GM12878 (cell line): ENCODE data around the gene CHST8. TPM values are rescaled to one million over a fixed set of nuclear protein-coding genes. Genes with fewer than 3 reads are reported as not detected.

Experiments
- ATAC-seq: fragments of 200-7000 bp; cut with Tn5 transposase; 3 replicates; pipeline ENCODE4 v1.9.1; 2020; ENCODE audit warnings: mild to moderate bottlenecking, moderate library complexity
- BruUV-seq: library from RNA; stranded (reverse); fragments of 400-500 nt; replicated peaks from 2 replicates; lab custom pipeline; 2021; lab: Mats Ljungman, UMichigan
- CTCF ChIA-PET: fragments of 300-600 bp; sonication (Branson Sonifier 250); formaldehyde crosslinking; extraction: SDS; loops from one replicate; lab custom pipeline; 2021; ENCODE audit warnings: inconsistent platforms; lab: Yijun Ruan, JAX
- POLR2A ChIA-PET: fragments of 350-600 bp; formaldehyde crosslinking; extraction: SDS; loops from one replicate; lab custom pipeline; 2021; ENCODE audit warnings: inconsistent platforms; lab: Charles Lee
- RAD21 ChIA-PET: fragments of 300-600 bp; sonication (Branson Sonifier 250); formaldehyde crosslinking; loops from one replicate; lab custom pipeline; 2023; ENCODE audit warnings: antibody characterized with exemption; ENCODE audit not compliant: unreplicated experiment; lab: Charles Lee
- SMC1A ChIA-PET: fragments of 300-600 bp; sonication (Branson Sonifier 250); formaldehyde crosslinking; loops from one replicate; lab custom pipeline; 2023; ENCODE audit not compliant: unreplicated experiment, uncharacterized antibody; lab: Charles Lee
- DNase-seq: peaks from one replicate; pipeline ENCODE4 v3.0.0-alpha.2; 2011; ENCODE audit warnings: low read depth, low spot score
- FAIRE-seq: peaks from 3 replicates; lab custom pipeline; 2011; peaks lifted over from hg19 to GRCh38; lab: Jason Lieb, UNC
- H2AFZ ChIP-seq: 2 replicates; pipeline ENCODE4 v1.6.0; 2011; ENCODE audit warnings: low read depth, low read length, control low read depth; ENCODE audit not compliant: control insufficient read depth
- H3K27ac ChIP-seq: 2 replicates; pipeline ENCODE4 v1.5.1; 2011; ENCODE audit warnings: control low read depth; ENCODE audit not compliant: control insufficient read depth, insufficient read depth
- H3K27me3 ChIP-seq, 2 experiments: replicated peaks in 1 of 2; 2 replicates each; pipeline versions ENCODE4 v1.6.0 to v1.6.1; 2011; ENCODE audit warnings: low read length in 1 of 2; ENCODE audit not compliant: control insufficient read depth in 2 of 2, insufficient read depth in 2 of 2
- H3K36me3 ChIP-seq, 2 experiments: 2 replicates each; pipeline ENCODE4 v1.5.1; 2011; ENCODE audit warnings: low read length in 1 of 2; ENCODE audit not compliant: control insufficient read depth in 2 of 2, insufficient read depth in 2 of 2
- H3K4me1 ChIP-seq: 2 replicates; pipeline ENCODE4 v1.6.1; 2011; ENCODE audit warnings: mild to moderate bottlenecking, low read length, moderate library complexity, mixed read lengths; ENCODE audit not compliant: control insufficient read depth, insufficient read depth
- H3K4me2 ChIP-seq: 2 replicates; pipeline ENCODE4 v1.6.0; 2011; ENCODE audit warnings: control low read depth; ENCODE audit not compliant: control insufficient read depth, insufficient read depth
- H3K4me3 ChIP-seq: fragments of 200-600 bp; sonication (generic); 2 replicates; pipeline ENCODE4 v1.5.1; 2016
- H3K79me2 ChIP-seq: 2 replicates; pipeline ENCODE4 v1.6.0; 2011; ENCODE audit warnings: low read length; ENCODE audit not compliant: control insufficient read depth, insufficient read depth
- H3K9ac ChIP-seq: 2 replicates; pipeline ENCODE4 v1.8.0; 2011; ENCODE audit warnings: low read length, control low read depth, mixed read lengths; ENCODE audit not compliant: control insufficient read depth, insufficient read depth
- H3K9me3 ChIP-seq: replicated peaks from 3 replicates; pipeline ENCODE4 v1.5.1; 2011; ENCODE audit warnings: mild to moderate bottlenecking, low read length; ENCODE audit not compliant: control insufficient read depth, insufficient read depth
- H4K20me1 ChIP-seq: 2 replicates; pipeline ENCODE4 v1.6.0; 2011; ENCODE audit not compliant: control insufficient read depth, insufficient read depth
- ASH2L ChIP-seq: fragments of 300-600, 200-600 bp; sonication (generic); IDR thresholded peaks from 2 replicates; pipeline ENCODE4 v1.6.1; 2017; ENCODE audit warnings: low read depth, mild to moderate bottlenecking, borderline replicate concordance
- CBX3 ChIP-seq: fragments of 200-600 bp; sonication (generic); IDR thresholded peaks from 2 replicates; pipeline ENCODE4 v1.6.1; 2016; ENCODE audit warnings: low read depth, borderline replicate concordance
- HDAC2 ChIP-seq: fragments of 200-600 bp; sonication (generic); IDR thresholded peaks from 2 replicates; pipeline ENCODE4 v1.6.1; 2017
- NFYA ChIP-seq: IDR thresholded peaks from 2 replicates; pipeline ENCODE4 v1.6.1; 2011; ENCODE audit warnings: low read depth, mild to moderate bottlenecking, low read length, improper control_type of control experiment, borderline replicate concordance
- RCOR1 ChIP-seq: conservative IDR thresholded peaks from 2 replicates; pipeline ENCODE4 v1.6.1; 2012; ENCODE audit warnings: low read depth, low read length, improper control_type of control experiment
- REST ChIP-seq: IDR thresholded peaks from 2 replicates; pipeline ENCODE4 v1.6.1; 2012; ENCODE audit warnings: mild to moderate bottlenecking, low read depth, low read length
- YY1 ChIP-seq: IDR thresholded peaks from 2 replicates; pipeline ENCODE4 v1.6.1; 2011; ENCODE audit warnings: low read depth, mild to moderate bottlenecking, low read length
- WGBS: methylation state at CpG from one replicate; pipeline ENCODE4 v1.1.6; 2016; ENCODE audit warnings: low lambda C conversion rate; ENCODE audit not compliant: insufficient replicate concordance, insufficient coverage; ENCODE audit errors: missing lambda C conversion rate; 5-methylcytosine and 5-hydroxymethylcytosine counted together
- in situ Hi-C: fragments of 300-500 bp; cut with MboI; formaldehyde crosslinking; loops from 9 replicates; pipeline ENCODE4 v1.14.3; 2018; ENCODE audit warnings: mixed read lengths
- intact Hi-C: fragments of 100-400 bp; cut with micrococcal nuclease; formaldehyde crosslinking; loops from one replicate; pipeline ENCODE4 v1.14.2; 2022; ENCODE audit not compliant: unreplicated experiment
- polyA plus RNA-seq, 11 experiments: library from polyadenylated mRNA; depleted of rRNA in 4 of 11; unstranded in 6 of 11; stranded (reverse) in 5 of 11; fragments of >200 nt; fragmentation: Nextera tagmentation in 4 of 11; fragmentation: Illumina TruSeq in 1 of 11; extraction: Ambion mirVana in 4 of 11; extraction: Trizol in 1 of 11; gene quantifications; 1 replicate in 1 of 11; 2 replicates in 10 of 11; pipeline versions ENCODE4 v1.2.1 to v1.2.3, GENCODE V29; 2011 to 2016; ENCODE audit warnings: inconsistent platforms in 2 of 11, missing spikeins in 2 of 11, low read depth in 1 of 11
- total RNA-seq, 4 experiments: library from RNA; depleted of rRNA in 3 of 4; stranded (reverse); fragments of >200 nt in 3 of 4; fragmentation: Illumina TruSeq in 1 of 4; extraction: Trizol in 1 of 4; gene quantifications; 2 replicates each; pipeline versions ENCODE4 v1.2.1 to v1.2.3, GENCODE V29; 2013 to 2021
- TF ChIP-seq, protein P1 (sequence below): IDR thresholded peaks from 2 replicates; pipeline ENCODE4 v1.6.1; 2012; ENCODE audit warnings: low read depth, low read length, improper control_type of control experiment

The CHST8 gene
- total and polyA plus RNA-seq, 10 of the 15 experiments (the other 5 are each of a cell fraction or from before 2014, with no cell fraction given): 0.06 TPM; not detected in 9

GRCh38 chr19:33777351-33777750, 155.6 kb downstream of the CHST8 start (continued):
- TF ChIP-seq REST (no peak), YY1 (no peak), ASH2L (no peak), NFYA (no peak), RCOR1 (no peak), HDAC2 (no peak)
- TF ChIP-seq, protein P1, sequence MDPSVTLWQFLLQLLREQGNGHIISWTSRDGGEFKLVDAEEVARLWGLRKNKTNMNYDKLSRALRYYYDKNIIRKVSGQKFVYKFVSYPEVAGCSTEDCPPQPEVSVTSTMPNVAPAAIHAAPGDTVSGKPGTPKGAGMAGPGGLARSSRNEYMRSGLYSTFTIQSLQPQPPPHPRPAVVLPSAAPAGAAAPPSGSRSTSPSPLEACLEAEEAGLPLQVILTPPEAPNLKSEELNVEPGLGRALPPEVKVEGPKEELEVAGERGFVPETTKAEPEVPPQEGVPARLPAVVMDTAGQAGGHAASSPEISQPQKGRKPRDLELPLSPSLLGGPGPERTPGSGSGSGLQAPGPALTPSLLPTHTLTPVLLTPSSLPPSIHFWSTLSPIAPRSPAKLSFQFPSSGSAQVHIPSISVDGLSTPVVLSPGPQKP: no peak

GRCh38 chr19:33777753-33778088, 156.0 kb downstream of the CHST8 start:
- no peaks in the 10 kb centered on the region for H3K4me1 ChIP-seq
- H3K4me3 ChIP-seq: no peak overlapping the region
- no peak overlapping the region for H3K27ac ChIP-seq
- SMC1A ChIA-PET: interaction anchor here (1.1 to 1.2 kb wide), 2 partner anchors 319 to 366 kb away, joined by 3 to 4 read pairs; no protein-coding TSS in a partner anchor
- CTCF ChIA-PET: interaction anchor here (0.6 to 3.2 kb wide), 24 partner anchors 8 to 934 kb away, joined by 3 to 23 read pairs (median 4); no protein-coding TSS in a partner anchor
- in situ Hi-C loops: loop anchor here (25.0 kb wide), 1 partner anchor 935 kb away; no protein-coding TSS in a partner anchor
- peaks cover 0 to 3% of the 10 kb centered on the region in 2 experiments; a peak in 2 of 4 replicates for H3K27me3 ChIP-seq
- no peak overlapping the region for H3K4me2 ChIP-seq
- POLR2A ChIA-PET: no interaction called here
- no TSS peak for BruUV-seq
- H3K9me3 ChIP-seq: no peaks in the 10 kb centered on the region
- no peak overlapping the region for H2AFZ ChIP-seq
- ATAC-seq: no peak
- TF ChIP-seq CBX3: no peak
- TF ChIP-seq, all 136 proteins: peak for 0
- Histone ChIP-seq H3K36me3 (no peaks in the 10 kb centered on the region), H3K9ac (no peak overlapping the region), H4K20me1 (no peaks in the 10 kb centered on the region), H3K79me2 (no peaks in the 10 kb centered on the region)
- RAD21 ChIA-PET: interaction anchor here (0.5 to 1.2 kb wide), 6 partner anchors 37 to 367 kb away, joined by 3 to 8 read pairs (median 5); no protein-coding TSS in a partner anchor
- WGBS: 52% methylated on average over 17 of the region's 17 CpGs
- DNase-seq (no peak), FAIRE-seq (no peak)
- intact Hi-C loops: loop anchor here (1.0 to 5.0 kb wide), 3 partner anchors 220 to 367 kb away; no protein-coding TSS in a partner anchor
